Mesothelial cell of epicardium (in vitro differentiated cells): ENCODE results near the gene POC1B. TPM values are rescaled to one million over a fixed set of nuclear protein-coding genes. Genes with fewer than 3 reads are reported as not detected.

Experiments used
- DNase-seq, 2 experiments: peaks; one replicate each; pipeline ENCODE4 v3.0.0; 2021; ENCODE audit warnings: low spot score in 2 of 2; ENCODE audit not compliant: unreplicated experiment in 2 of 2
- H3K27ac Mint-ChIP-seq: 2 replicates; pipeline ENCODE4 v1.8.0; 2021; ENCODE audit warnings: mixed read lengths
- H3K27me3 Mint-ChIP-seq: 2 replicates; pipeline ENCODE4 v1.8.0; 2021; ENCODE audit warnings: low read depth, mixed read lengths
- H3K36me3 Mint-ChIP-seq: 2 replicates; pipeline ENCODE4 v1.8.0; 2021; ENCODE audit warnings: mixed read lengths
- H3K4me1 Mint-ChIP-seq: 2 replicates; pipeline ENCODE4 v1.8.0; 2021; ENCODE audit warnings: mixed read lengths
- H3K4me3 Mint-ChIP-seq: 2 replicates; pipeline ENCODE4 v1.8.0; 2021; ENCODE audit warnings: mild to moderate bottlenecking, moderate library complexity, mixed read lengths
- H3K9me3 Mint-ChIP-seq: 2 replicates; pipeline ENCODE4 v1.8.0; 2021; ENCODE audit warnings: mixed read lengths
- CTCF ChIP-seq: fragments of 200-600 bp; sonication (generic); IDR thresholded peaks from one replicate; pipeline ENCODE4 v1.5.0; 2021; ENCODE audit warnings: antibody characterized with exemption; ENCODE audit not compliant: unreplicated experiment
- total RNA-seq: library from RNA; stranded (reverse); gene quantifications from 3 replicates; pipeline ENCODE4 v1.2.1, GENCODE V29; 2021

The POC1B gene
- total RNA-seq, 1 donor from 2014 or later, result 12.1 TPM

GRCh38 chr12:89376844-89377243 is 149.0 kb downstream of the POC1B start:
- DNase-seq, result no peak
- no peaks in the 10 kb centered on the region for H3K27me3 Mint-ChIP-seq
- H3K4me1 Mint-ChIP-seq, result peaks cover 20% of the 10 kb centered on the region
- no peak for TF ChIP-seq CTCF
- H3K4me3 Mint-ChIP-seq, result no peak overlapping the region
- peaks cover 4% of the 10 kb centered on the region for H3K9me3 Mint-ChIP-seq
- peaks cover 2% of the 10 kb centered on the region for H3K36me3 Mint-ChIP-seq
- H3K27ac Mint-ChIP-seq, result no peak overlapping the region

- H3K27me3 Mint-ChIP-seq, result no peaks in the 10 kb centered on the region
- DNase-seq, result no peak
- peaks cover 2% of the 10 kb centered on the region for H3K36me3 Mint-ChIP-seq
- TF ChIP-seq CTCF, result no peak
- H3K4me3 Mint-ChIP-seq, result no peak overlapping the region
- peaks cover 4% of the 10 kb centered on the region for H3K9me3 Mint-ChIP-seq
- peaks cover 25% of the 10 kb centered on the region for H3K4me1 Mint-ChIP-seq
- H3K27ac Mint-ChIP-seq, result no peak overlapping the region
These were observed 149.7 kb downstream of the POC1B start for GRCh38 chr12:89376202-89376529.

GRCh38 chr12:89373763-89374572 is 151.9 kb downstream of the POC1B start:
- Mint-ChIP-seq H3K4me3 (no peak overlapping the region), H3K36me3 (peaks cover 2% of the 10 kb centered on the region), H3K27ac (peak overlapping the region; percentile 5), H3K27me3 (no peaks in the 10 kb centered on the region), H3K4me1 (peaks cover 44% of the 10 kb centered on the region), H3K9me3 (peaks cover 4% of the 10 kb centered on the region)
- TF ChIP-seq CTCF, result no peak
- DNase-seq, result no peak

GRCh38 chr12:89372584-89373370 is 153.1 kb downstream of the POC1B start:
- H3K36me3 Mint-ChIP-seq, result peaks cover 2% of the 10 kb centered on the region
- H3K4me3 Mint-ChIP-seq, result no peak overlapping the region
- TF ChIP-seq CTCF, result no peak
- H3K4me1 Mint-ChIP-seq, result peaks cover 56% of the 10 kb centered on the region
- peak overlapping the region; percentile 68 for H3K27ac Mint-ChIP-seq
- H3K27me3 Mint-ChIP-seq, result no peaks in the 10 kb centered on the region
- H3K9me3 Mint-ChIP-seq, result peaks cover 4% of the 10 kb centered on the region
- DNase-seq, result no peak

- Mint-ChIP-seq H3K9me3 (peaks cover 3% of the 10 kb centered on the region), H3K27me3 (no peaks in the 10 kb centered on the region), H3K4me1 (peaks cover 58% of the 10 kb centered on the region), H3K4me3 (no peak overlapping the region), H3K36me3 (peaks cover 2% of the 10 kb centered on the region), H3K27ac (peak overlapping the region; percentile 59)
- TF ChIP-seq CTCF, result no peak
- no peak for DNase-seq
These were observed 155.0 kb downstream of the POC1B start for GRCh38 chr12:89370850-89371249.
